ENCODE data around the gene NCOA7. TPM values are rescaled to one million over a fixed set of nuclear protein-coding genes. Genes with fewer than 3 reads are reported as not detected.

NCOA7 gene
- total RNA-seq, 3 donors from 2014 or later (not counting 1 experiment from before 2014, with no cell fraction given): 37.3 to 66.6 (median 56.8) TPM

- DNase-seq (peak in 1 of 2 donors; percentile 27), ATAC-seq (no peak)
- H3K4me1 ChIP-seq (ENCODE audit: control insufficient read depth, insufficient read depth, low read length): peaks cover 8% of the 10 kb centered on the region
- 31% methylated on average over 4 of the region's 4 CpGs for WGBS (ENCODE audit: insufficient coverage)
- Mint-ChIP-seq H3K27me3 (ENCODE audit: low read depth in 2 of 2) (no peaks in the 10 kb centered on the region), H3K27ac (no peak overlapping the region), H3K4me3 (no peak overlapping the region), H3K4me1 (peaks cover 3 to 5% of the 10 kb centered on the region in 2 donors), H3K9me3 (no peaks in the 10 kb centered on the region), H3K36me3 (no peaks in the 10 kb centered on the region)
- no peak overlapping the region for H3K4me3 ChIP-seq (ENCODE audit: low read length)
- no peaks in the 10 kb centered on the region for H3K36me3 ChIP-seq (ENCODE audit: control insufficient read depth, insufficient read depth, low read length)
- H3K27me3 ChIP-seq (ENCODE audit: control insufficient read depth, insufficient read depth, low read length): no peaks in the 10 kb centered on the region
- H3K27ac ChIP-seq (ENCODE audit: low read length): peak overlapping the region; percentile 100
- no peaks in the 10 kb centered on the region for H3K9me3 ChIP-seq (ENCODE audit: control insufficient read depth, insufficient read depth, low read length)
- no peak for TF ChIP-seq CTCF (IDR thresholded peaks at IDR 0.05)
- intact Hi-C loops (cut with micrococcal nuclease): loop anchor here (5.0 kb wide), 1 partner anchor 646 kb away; no protein-coding TSS in a partner anchor
Observed at GRCh38 chr6:125957845-125958244, 167.1 kb downstream of the NCOA7 start.

GRCh38 chr6:125959041-125959440 is 168.3 kb downstream of the NCOA7 start:
- DNase-seq (no peak), ATAC-seq (no peak)
- Mint-ChIP-seq H3K9me3 (no peaks in the 10 kb centered on the region), H3K27ac (no peak overlapping the region), H3K36me3 (no peaks in the 10 kb centered on the region), H3K4me1 (peaks cover 12 to 16% of the 10 kb centered on the region in 2 donors), H3K27me3 (ENCODE audit: low read depth in 2 of 2) (no peaks in the 10 kb centered on the region), H3K4me3 (no peak overlapping the region)
- no peak for TF ChIP-seq CTCF (IDR thresholded peaks at IDR 0.05)
- Histone ChIP-seq H3K4me1 (ENCODE audit: control insufficient read depth, insufficient read depth, low read length) (peaks cover 8% of the 10 kb centered on the region), H3K36me3 (ENCODE audit: control insufficient read depth, insufficient read depth, low read length) (no peaks in the 10 kb centered on the region), H3K9me3 (ENCODE audit: control insufficient read depth, insufficient read depth, low read length) (no peaks in the 10 kb centered on the region), H3K27ac (ENCODE audit: low read length) (no peak overlapping the region), H3K27me3 (ENCODE audit: control insufficient read depth, insufficient read depth, low read length) (no peaks in the 10 kb centered on the region), H3K4me3 (ENCODE audit: low read length) (no peak overlapping the region)
- WGBS (ENCODE audit: insufficient coverage): over 99% methylated on average over 4 of the region's 4 CpGs
- intact Hi-C loops (cut with micrococcal nuclease): loop anchor here (5.0 kb wide), 1 partner anchor 647 kb away; no protein-coding TSS in a partner anchor

- Histone ChIP-seq H3K4me1 (ENCODE audit: control insufficient read depth, insufficient read depth, low read length) (peaks cover 8% of the 10 kb centered on the region), H3K4me3 (ENCODE audit: low read length) (no peak overlapping the region), H3K27me3 (ENCODE audit: control insufficient read depth, insufficient read depth, low read length) (no peaks in the 10 kb centered on the region), H3K36me3 (ENCODE audit: control insufficient read depth, insufficient read depth, low read length) (no peaks in the 10 kb centered on the region), H3K27ac (ENCODE audit: low read length) (no peak overlapping the region), H3K9me3 (ENCODE audit: control insufficient read depth, insufficient read depth, low read length) (no peaks in the 10 kb centered on the region)
- Mint-ChIP-seq H3K9me3 (no peaks in the 10 kb centered on the region), H3K27ac (no peak overlapping the region), H3K4me1 (peaks cover 20 to 24% of the 10 kb centered on the region in 2 donors), H3K27me3 (ENCODE audit: low read depth in 2 of 2) (no peaks in the 10 kb centered on the region), H3K4me3 (no peak overlapping the region), H3K36me3 (no peaks in the 10 kb centered on the region)
- intact Hi-C loops (cut with micrococcal nuclease): no loop called here
- WGBS (ENCODE audit: insufficient coverage): 99% methylated on average over 3 of the region's 3 CpGs
- no peak for ATAC-seq
- no peak for TF ChIP-seq CTCF (IDR thresholded peaks at IDR 0.05)
- DNase-seq: no peak
Observed at GRCh38 chr6:125961117-125961516, 170.4 kb downstream of the NCOA7 start.

- intact Hi-C loops (cut with micrococcal nuclease): no loop called here
- 96% methylated on average over 8 of the region's 8 CpGs for WGBS (ENCODE audit: insufficient coverage)
- Mint-ChIP-seq H3K4me1 (peaks cover 20 to 26% of the 10 kb centered on the region in 2 donors), H3K36me3 (no peaks in the 10 kb centered on the region), H3K27me3 (ENCODE audit: low read depth in 2 of 2) (no peaks in the 10 kb centered on the region), H3K4me3 (no peak overlapping the region), H3K9me3 (no peaks in the 10 kb centered on the region), H3K27ac (peak overlapping the region in 1 of 2 donors; percentile 0)
- no peak overlapping the region for H3K27ac ChIP-seq (ENCODE audit: low read length)
- ATAC-seq (no peak), DNase-seq (no peak)
- H3K36me3 ChIP-seq (ENCODE audit: control insufficient read depth, insufficient read depth, low read length): peaks cover 8% of the 10 kb centered on the region
- no peaks in the 10 kb centered on the region for H3K27me3 ChIP-seq (ENCODE audit: control insufficient read depth, insufficient read depth, low read length)
- no peak overlapping the region for H3K4me3 ChIP-seq (ENCODE audit: low read length)
- H3K4me1 ChIP-seq (ENCODE audit: control insufficient read depth, insufficient read depth, low read length): peaks cover under 1% of the 10 kb centered on the region
- H3K9me3 ChIP-seq (ENCODE audit: control insufficient read depth, insufficient read depth, low read length): no peaks in the 10 kb centered on the region
- no peak for TF ChIP-seq CTCF (IDR thresholded peaks at IDR 0.05)
Observed at GRCh38 chr6:125962900-125963497, 172.2 kb downstream of the NCOA7 start.
